HG02852 (cell line): ENCODE measurements around the gene DOCK1.
"Not testable (repeated sequence)": the region's sequence is repeated elsewhere in the genome, so short reads cannot be mapped to it uniquely, and the experiment has no call there.

Experiments used
- ATAC-seq: cut with Tn5 transposase; IDR thresholded peaks from one replicate; pipeline ENCODE4 v1.9.1; 2021; ENCODE audit warnings: mild to moderate bottlenecking, moderate library complexity; ENCODE audit not compliant: unreplicated experiment

The DOCK1 gene

DNA sequence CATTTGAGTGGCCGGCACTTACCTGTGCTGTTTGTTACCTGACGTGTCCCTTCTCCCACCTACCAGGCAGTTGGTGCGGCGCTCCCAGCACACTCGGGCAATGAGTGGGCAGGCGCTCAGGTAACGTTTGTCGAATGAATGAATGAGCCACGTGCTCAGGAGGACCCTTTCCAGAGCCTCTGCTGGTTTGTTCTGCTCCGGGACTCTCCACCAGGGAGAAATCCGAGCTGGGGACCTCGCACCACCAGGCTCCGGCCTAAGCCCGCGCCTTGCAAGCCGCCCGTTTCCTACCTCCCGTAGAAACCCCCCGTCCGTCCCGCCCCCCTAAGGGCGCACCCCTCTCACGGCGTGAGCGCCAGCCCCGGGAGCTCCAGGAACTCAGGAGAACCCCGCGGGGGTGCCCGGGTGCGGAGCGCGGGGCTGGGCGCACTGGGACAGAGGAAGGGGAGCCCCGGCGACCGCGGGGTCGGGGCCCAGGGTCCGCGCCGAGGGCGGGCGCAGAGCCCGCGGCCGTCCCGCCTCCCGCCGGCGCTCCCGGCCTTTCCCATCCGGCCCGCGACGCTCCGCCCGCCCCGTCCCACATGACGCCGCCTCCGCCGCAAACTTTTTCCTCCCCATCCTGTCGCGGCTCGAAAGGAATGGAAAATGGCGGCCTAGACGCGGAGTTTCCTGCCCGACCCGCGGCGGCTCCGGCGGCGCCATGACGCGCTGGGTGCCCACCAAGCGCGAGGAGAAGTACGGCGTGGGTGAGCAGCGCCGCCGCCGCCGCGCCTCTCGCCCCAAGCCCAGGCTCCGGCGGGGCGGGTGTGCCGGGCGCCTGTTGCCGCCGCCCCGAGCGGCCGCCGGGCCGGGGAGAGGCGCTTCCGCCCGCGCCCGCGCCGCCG is at the start of gene DOCK1:
TSS of gene DOCK1 (plus strand) at position 611 of the 884 bp plus-strand sequence. CDS start at position 701, 90 bp downstream.
- ATAC-seq = no peak

DNA sequence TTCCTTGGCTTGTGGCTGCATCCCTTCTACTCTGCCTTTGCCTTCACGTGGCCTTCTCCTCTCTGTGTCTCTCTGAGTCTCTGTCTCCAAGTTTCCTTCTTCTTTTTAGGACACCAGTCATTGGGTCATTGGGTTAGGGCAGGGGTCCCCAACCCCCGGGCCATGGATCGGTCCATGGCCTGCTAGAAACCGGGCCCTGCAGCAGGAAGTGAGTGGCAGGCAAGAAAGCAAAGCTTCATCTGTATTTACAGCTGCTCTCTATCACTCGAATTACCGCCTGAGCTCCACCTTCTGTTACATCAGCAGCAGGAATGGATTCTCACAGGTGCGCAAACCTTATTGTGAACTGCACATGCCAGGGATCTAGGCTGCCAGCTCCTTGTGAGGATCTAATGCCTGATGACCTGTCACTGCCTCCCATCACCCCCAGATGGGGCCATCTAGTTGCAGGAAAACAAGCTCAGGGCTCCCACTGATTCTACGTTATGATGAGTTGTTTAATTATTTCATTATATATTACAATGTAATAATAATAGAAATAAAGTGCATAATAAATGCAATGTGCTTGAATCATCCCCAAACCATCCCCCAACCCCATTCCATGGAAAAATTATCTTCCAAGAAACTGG is 47.9 kb upstream of the DOCK1 start:
- ATAC-seq = no peak

DNA sequence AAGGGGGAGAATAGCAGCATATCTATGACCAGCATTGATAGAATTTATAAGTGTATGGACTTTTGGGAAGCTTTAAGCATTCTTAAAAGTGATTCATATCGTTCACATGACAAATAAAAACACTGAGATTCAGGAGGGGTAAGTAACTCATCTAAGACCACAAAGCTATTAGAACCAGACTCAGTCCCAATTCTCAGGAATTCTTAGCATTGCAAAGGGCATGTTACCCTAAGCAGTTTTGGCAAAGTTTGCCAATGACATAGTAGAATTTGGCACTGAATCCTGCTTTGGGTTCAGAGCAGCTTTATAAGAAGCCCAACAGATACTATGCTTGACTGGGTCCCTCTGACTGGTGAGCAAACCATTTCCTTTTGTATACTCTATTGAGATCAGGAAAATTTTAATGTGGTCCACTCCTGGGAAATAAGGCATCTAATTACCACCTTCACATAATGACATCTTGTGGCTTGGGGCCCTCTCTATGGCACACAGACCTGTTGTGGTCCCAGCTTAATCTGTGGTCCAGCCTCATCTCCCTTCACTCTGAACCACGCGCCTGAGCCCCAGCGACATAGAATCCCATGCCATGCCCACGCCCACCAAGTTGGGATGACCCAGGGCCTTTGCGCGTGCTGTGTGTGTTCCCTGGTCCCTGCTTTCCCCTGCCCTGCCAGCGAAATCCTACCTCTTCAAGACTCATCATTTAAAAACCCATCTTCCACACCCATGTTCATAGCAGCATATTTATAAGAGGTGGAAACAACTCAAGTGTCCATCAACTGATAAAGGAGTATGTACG is 37.5 kb upstream of the DOCK1 start:
- no peak for ATAC-seq

DNA sequence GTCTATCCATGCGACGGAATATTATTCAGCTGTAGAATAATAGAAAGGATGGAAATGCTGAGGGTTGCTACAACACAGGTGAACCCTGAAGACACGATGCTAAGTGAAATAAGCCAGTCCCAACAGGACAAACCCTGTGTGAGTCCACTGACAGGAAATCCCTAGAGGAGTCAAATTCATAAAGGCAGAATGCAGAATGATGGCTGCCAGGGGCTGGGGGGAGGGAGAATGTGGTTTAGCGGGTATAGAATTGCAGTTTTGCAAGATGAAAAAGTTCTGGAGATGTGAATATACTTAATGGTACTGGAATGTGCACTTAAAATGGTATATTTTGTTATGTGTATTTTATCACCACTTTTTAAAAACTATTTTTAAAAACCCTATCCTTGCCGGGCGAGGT is 36.9 kb upstream of the DOCK1 start:
- ATAC-seq = no peak

DNA sequence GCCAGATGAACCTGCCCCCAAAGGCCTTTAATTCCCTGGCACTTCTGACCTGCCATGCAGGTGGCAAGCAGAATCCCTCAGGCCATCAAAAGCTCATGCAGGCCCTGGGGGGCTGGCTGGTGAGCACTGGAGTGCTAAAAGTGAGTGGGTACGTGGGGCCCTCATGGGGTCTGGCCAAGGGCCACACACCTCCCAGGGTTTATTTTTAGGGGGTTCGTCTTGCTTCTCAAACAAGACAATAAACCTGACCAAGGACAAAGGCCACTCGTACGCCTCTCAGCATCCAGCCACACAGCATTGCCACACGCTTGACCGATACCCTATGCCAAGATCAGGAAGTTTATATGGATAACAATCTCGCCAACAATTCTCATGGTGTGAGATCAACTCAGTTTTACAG is 33.1 kb upstream of the DOCK1 start:
- ATAC-seq = no peak

DNA sequence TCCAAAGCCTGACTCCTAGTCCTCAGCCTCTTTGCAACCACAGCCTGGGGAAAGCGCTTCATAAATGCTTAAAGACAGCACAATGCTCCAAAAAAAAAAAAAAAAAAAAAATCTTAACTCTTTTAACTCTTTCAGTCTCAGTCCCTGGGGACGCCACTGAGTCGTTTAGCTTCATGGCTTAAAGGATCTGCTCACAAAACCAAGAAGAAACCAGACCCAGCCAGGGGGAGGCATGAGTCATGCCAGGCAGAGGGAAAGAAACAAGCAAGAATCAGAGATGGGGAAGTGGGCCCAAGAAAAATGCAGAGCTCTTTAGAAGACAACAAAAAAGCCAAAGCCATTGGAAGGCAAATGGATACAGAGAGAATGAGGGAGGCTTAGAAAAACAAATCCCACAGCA is 32.5 kb upstream of the DOCK1 start:
- ATAC-seq = no peak

DNA sequence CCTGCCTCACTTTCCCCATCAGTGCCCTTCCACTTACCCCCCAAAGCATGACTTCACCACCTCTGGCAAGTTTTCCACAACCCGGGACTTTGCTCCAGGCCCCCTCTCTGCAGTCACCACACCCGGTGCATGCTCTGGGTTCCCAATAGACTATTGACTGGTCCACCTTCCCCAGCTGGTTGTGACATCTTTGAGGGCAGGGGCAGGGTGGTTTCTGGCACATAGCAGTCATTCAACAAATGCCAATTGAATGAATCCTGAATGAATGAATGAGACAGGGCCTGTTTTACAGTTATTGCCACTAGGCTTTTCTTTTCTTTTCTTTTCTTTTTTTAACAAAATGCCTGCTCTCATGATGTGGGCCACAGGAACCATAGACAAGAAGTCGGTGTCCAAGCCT is 28.8 kb upstream of the DOCK1 start:
- no peak for ATAC-seq

DNA sequence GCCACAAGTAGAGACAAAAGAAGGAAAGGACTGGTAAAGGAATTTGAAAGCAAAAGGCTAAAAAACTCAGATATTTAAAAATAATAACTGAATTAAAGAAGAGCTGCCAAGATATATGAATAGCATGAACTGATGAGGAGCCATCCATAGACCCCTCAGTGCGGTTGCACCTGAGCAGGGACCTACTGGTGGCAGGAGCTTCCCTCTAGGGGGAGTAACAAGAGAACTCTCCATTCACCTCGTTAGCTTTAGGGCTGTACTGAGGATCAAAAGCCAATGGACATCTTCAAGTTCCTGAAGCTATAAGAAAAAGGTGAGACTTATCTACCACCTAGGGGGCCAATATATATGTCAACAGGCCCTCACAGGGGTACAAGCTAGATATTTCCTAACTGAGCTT is 27.8 kb upstream of the DOCK1 start:
- no peak for ATAC-seq

DNA sequence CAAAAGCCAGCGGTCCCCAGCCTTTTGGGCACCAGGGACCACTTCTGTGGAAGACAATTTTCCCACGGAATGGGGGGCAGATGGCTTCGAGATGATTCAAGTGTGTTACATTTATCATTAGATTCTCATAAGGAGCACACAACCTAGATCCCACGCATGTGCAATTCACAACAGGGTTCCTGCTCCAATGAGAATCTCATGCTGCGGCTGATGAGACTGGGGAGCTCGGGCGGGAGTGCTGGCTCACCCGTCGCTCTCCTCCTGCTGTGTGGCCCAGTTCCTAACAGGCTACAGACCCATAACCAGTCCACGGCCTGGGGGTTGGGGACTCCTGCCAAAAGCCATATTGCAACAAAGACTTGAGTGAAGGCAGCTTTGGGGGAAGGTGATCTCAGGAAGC is 26.6 kb upstream of the DOCK1 start:
- ATAC-seq = no peak

DNA sequence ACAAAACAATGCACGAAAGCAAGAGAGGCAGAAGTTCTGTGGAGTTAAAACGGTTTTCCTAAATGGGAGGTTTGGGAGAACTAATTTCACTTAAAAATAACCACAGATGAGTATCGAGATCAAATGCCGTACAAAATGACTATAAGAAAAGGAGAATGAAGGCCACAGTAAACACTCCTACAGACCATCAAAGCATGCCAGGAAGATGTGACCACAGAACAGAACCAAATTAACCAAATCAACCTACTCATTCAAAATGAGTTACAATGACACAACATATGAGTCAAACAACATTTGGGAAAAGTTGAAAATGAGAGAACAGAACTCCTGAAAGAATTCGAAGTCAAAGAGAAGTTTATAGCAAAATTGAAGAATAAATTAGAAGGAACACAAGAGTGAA is 24.3 kb upstream of the DOCK1 start:
- ATAC-seq = no peak

DNA sequence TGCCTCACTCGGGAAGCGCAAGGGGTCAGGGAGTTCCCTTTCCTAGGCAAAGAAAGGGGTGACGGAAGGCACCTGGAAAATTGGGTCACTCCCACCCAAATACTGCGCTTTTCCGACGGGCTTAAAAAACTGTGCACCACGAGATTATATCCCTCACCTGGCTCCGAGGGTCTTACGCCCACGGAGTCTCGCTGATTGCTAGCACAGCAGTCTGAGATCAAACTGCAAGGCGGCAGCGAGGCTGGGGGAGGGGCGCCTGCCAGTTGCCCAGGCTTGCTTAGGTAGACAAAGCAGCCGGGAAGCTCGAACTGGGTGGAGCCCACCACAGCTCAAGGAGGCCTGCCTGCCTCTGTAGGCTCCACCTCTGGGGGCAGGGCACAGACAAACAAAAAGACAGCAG is 23.2 kb upstream of the DOCK1 start:
- ATAC-seq = not testable (repeated sequence)

DNA sequence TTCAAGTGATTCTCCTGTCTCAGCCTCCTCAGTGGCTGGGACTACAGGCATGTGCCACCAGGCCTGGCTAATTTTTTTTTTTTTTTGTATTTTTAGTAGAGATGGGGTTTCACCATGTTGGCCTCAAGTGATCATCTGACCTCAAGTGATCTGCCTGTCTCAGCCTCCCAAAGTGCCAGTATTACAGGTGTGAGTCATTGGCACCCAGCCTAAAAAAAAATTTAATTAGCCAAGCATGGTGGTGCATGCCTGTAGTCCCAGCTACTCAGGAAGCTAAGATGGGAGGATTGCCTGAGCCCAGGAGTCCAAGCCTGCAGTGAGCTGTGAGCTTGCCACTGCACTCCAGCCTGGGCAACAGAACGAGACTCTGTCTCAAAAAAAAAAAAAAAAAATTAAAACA is 16.8 kb upstream of the DOCK1 start:
- ATAC-seq = not testable (repeated sequence)

DNA sequence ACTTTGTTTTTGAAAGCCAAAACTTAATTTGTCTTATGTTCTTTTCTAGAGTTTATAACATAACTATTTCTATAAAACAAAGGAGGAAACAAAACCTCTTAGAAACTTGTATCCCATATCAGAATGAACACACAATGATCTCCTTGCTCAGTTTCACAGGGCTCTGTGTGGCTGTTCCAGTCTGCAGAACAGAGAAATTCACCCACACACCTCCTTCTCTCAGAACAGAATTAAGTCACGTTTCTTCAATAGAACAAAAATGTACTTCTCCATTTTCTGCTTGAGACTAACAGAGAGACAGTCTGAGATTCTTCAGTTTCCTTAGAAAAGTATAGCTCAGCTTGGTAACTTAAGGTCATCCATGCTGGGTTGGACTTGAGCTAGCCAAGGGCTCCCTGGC is 15.8 kb upstream of the DOCK1 start:
- no peak for ATAC-seq

DNA sequence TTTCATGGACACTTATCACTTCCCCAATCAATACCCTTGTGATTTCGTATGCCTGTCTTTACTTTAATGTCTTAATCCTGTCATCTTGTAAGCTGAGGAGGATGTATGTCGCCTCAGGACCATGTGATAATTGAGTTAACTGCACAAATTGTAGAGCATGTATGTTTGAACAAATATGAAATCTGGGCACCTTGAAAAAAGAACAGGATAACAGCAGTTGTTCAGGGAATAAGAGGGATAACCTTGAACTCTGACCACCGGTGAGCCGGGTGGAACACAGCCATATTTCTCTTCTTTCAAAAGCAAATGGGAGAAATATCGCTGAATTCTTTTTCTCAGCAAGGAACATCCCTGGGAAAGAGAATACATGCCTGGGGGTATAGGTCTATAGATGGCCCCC is 14.4 kb upstream of the DOCK1 start:
- ATAC-seq = not testable (repeated sequence)

DNA sequence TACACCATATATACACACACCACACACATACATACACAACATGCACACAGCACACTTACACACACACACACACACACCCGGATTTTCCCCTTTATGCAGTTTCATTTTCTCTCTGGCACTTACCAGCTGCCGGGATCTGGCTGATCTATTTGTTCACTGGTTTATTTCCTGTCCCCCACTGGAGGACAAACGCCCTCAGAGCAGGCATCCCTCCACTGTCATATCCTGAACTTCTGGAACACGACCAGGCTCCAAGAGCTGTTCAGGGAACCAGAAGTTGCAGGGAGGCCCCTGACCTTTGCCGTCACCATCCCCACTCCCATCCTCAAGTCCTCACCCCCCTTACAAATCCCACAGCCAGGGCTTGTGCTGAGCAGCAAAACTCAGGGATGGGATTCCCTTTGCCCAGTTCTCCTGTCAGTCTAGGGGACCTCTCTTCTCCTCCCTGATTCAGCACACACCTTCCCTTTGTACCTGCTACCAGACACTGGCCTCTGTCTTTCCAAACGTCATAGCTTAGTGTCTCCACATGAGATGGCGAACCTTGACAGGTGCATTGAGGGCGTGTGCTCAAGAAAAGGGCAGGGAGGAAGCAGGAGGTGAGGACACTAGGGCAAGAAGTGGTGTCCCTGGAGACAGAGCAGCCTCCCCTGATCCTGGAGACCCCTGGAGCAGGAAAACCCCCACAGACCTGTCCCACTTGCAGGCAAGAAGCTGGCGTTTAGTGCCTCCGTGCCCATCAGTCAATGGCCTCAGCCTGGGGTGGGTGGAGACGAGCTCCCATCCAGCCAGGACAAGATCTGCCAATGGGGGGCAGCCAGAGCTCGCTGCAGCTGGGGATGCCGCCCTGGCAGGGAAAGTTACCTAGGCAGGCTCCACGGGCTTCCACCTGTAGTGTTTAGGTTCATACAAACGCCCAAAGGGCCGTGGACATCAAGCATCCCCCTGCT is 12.7 kb upstream of the DOCK1 start:
- no peak for ATAC-seq

DNA sequence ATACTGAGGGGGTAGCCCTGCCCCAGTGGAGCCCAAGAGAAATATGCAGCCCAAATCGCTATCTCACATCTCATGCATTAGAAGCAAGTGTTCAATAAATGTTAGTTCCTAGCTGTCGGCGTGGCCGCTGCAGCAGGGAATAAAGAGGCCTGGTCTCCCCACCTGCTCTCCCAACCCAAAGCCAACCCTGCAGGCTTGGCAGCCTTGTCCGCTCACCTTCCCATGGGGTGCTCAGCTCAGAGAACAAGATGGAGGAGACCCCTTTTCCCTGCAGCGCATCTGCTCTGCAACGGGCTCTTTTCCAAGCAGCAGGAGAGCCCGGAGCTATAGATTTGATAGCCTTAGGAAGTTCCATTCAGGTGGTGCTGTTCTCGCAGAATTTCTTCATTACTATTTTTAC is 12.0 kb upstream of the DOCK1 start:
- ATAC-seq = no peak

DNA sequence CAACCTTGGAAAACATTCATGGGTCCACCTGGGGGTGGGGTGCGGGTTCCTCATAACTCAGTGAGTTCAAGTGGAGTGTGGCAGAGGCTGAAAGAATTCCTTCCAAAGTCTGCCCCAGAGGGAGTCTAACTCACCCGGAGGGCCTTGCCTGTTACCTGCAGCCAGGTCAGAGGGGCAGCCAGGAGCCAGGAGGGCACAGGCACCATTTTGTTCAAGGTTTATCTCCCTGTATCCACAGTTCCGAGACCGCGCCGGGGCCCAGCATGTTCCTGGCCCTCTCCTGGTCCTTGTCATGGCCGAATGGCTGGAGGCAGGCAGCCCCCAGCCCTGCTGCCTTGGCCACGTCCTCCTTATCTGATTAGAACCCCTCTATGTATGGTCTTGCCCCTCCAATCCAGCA is 11.4 kb upstream of the DOCK1 start:
- ATAC-seq = no peak

DNA sequence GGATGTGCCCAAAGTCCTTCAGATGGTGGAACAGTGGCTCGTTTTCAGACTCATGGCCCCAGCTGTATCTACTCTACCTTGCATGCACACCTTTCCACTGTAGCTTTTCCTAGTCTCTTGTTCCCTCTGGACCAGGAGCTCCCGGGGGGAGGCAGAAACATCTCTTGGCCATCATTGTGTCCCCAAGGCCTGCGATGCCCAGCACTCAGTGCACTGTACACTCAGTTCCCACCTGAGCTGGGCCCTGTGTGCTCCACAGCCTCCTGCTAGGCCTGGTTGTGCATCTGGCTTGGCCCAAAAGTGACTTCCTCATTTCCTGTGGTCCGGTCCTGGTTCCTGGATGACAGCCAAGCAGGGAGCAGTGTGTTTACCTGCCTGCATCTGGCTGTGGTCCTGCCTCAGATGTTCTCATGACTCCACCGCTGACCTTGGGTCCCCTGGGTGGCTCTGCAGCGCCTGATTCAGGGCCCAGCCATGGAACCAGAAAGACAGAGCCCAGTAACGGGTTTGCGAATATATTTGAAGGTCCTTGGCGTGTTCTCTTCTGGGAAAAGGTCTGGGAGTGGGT is 9.9 kb upstream of the DOCK1 start:
- no peak for ATAC-seq

DNA sequence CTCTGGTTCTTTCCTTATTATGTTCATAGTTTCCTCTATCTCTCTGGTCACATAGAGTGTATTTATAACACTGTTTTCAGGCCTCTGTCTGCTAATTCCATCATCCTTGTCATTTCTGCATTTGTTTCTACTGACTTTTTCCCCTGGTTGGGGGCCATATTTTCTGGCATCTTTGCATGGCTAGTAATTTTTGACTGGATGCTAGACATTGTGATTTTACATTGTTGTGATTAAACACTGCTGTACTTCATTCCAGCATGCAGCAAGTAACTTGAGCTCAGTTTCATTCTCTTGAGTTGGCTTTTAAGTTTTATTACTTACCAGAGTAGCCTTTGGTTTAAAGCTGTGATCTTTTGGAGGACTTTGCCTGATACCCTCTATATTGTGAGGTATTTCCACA is 6.8 kb upstream of the DOCK1 start:
- no peak for ATAC-seq

DNA sequence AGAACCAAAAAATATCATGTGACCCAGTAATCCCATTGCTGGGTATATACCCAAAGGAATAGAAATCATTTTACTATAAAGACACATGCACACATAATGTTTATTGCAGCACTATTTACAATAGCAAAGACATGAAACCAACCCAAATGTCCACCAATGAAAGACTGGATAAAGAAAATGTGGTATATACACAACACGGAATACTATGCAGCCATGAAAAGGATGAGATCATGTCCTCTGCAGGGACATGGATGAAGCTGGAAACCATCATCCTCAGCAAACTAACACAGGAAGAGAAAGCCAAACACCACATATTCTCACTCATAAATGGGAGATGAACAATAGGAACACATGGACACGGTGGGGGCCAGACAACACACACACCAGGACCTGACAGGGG is 5.7 kb upstream of the DOCK1 start:
- ATAC-seq = not testable (repeated sequence)
